ENCODE data around the gene BCL10. TPM values are rescaled to one million over a fixed set of nuclear protein-coding genes. Genes with fewer than 3 reads are reported as not detected.

The BCL10 gene
- total and polyA plus RNA-seq, 2 of the 13 experiments (the other 11 are each of a cell fraction or from before 2014, with no cell fraction given): 3.7 to 14.1 TPM

DNA sequence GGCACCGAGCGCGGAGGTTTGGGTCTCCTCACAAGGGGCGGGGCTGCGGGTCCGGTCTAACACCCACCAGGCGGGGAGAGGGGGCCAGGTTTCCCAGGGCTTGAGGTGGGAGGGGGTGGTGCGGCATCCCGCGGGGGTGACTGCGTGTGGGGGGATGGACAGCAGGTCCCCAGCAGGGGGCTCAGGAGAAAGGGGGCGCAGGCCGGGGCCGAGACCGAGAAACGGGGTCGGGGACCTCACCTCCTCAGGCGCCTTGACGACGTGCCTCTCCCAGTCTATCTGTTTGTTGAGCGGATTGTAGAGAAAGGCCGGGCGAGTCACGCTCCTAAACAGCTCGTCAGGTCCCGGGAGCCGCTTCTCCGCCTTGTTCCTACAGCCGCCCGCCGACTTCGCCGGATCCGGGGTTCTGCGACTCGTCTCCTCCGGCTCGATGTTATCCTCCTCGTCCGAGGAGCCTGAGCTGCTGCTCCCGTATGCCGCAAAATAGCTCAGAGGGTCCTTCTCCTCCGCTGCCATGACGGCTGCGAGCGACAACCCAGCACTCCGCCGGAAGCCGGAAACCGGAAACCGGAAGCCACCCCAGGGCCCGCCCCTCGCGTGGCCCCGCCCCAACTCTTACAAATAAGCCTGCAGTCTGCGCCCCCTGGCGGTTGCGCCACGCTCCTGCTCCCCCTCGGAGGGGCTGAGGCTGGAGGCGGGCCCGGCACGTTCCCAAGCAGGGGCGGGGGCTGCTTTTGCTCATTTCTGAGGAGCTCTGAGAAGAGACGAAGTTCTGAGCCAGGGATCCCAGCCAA lies 17.1 kb downstream of the BCL10 start, which contains the start of gene C1orf52 (continued):
- TF ChIP-seq, protein P1, sequence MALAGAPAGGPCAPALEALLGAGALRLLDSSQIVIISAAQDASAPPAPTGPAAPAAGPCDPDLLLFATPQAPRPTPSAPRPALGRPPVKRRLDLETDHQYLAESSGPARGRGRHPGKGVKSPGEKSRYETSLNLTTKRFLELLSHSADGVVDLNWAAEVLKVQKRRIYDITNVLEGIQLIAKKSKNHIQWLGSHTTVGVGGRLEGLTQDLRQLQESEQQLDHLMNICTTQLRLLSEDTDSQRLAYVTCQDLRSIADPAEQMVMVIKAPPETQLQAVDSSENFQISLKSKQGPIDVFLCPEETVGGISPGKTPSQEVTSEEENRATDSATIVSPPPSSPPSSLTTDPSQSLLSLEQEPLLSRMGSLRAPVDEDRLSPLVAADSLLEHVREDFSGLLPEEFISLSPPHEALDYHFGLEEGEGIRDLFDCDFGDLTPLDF (CRISPR knock-in tag; IDR thresholded peaks at IDR 0.05): no peak
- TF ChIP-seq XBP1 (CRISPR knock-in tag; IDR thresholded peaks at IDR 0.05): no peak
- no peak for TF ChIP-seq U2AF2 (IDR thresholded peaks at IDR 0.05; ENCODE audit: low read depth, low read length)
- no peak for TF ChIP-seq ZNF17 (CRISPR knock-in tag; IDR thresholded peaks at IDR 0.05)
- TF ChIP-seq NFKBIZ (CRISPR knock-in tag; IDR thresholded peaks at IDR 0.05): no peak
- TF ChIP-seq ZNF670 (CRISPR knock-in tag; IDR thresholded peaks at IDR 0.05; ENCODE audit: borderline replicate concordance): no peak
- TF ChIP-seq ZFAT (CRISPR knock-in tag; conservative IDR thresholded peaks at IDR 0.05): no peak
- TF ChIP-seq RBAK (CRISPR knock-in tag; IDR thresholded peaks at IDR 0.05): no peak
- TF ChIP-seq SMARCC2 (IDR thresholded peaks at IDR 0.05): no peak
- peak; percentile 44 for TF ChIP-seq ZNF883 (CRISPR knock-in tag; IDR thresholded peaks at IDR 0.05; ENCODE audit: not compliant biosample characterization)
- TF ChIP-seq, protein P2, sequence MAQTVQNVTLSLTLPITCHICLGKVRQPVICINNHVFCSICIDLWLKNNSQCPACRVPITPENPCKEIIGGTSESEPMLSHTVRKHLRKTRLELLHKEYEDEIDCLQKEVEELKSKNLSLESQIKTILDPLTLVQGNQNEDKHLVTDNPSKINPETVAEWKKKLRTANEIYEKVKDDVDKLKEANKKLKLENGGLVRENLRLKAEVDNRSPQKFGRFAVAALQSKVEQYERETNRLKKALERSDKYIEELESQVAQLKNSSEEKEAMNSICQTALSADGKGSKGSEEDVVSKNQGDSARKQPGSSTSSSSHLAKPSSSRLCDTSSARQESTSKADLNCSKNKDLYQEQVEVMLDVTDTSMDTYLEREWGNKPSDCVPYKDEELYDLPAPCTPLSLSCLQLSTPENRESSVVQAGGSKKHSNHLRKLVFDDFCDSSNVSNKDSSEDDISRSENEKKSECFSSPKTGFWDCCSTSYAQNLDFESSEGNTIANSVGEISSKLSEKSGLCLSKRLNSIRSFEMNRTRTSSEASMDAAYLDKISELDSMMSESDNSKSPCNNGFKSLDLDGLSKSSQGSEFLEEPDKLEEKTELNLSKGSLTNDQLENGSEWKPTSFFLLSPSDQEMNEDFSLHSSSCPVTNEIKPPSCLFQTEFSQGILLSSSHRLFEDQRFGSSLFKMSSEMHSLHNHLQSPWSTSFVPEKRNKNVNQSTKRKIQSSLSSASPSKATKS (CRISPR knock-in tag; IDR thresholded peaks at IDR 0.05): no peak
- TF ChIP-seq SP4 (CRISPR knock-in tag; IDR thresholded peaks at IDR 0.05): peak; percentile 73
- TF ChIP-seq, protein P3, sequence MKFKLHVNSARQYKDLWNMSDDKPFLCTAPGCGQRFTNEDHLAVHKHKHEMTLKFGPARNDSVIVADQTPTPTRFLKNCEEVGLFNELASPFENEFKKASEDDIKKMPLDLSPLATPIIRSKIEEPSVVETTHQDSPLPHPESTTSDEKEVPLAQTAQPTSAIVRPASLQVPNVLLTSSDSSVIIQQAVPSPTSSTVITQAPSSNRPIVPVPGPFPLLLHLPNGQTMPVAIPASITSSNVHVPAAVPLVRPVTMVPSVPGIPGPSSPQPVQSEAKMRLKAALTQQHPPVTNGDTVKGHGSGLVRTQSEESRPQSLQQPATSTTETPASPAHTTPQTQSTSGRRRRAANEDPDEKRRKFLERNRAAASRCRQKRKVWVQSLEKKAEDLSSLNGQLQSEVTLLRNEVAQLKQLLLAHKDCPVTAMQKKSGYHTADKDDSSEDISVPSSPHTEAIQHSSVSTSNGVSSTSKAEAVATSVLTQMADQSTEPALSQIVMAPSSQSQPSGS (CRISPR knock-in tag; IDR thresholded peaks at IDR 0.05): no peak
- TF ChIP-seq, protein P4, sequence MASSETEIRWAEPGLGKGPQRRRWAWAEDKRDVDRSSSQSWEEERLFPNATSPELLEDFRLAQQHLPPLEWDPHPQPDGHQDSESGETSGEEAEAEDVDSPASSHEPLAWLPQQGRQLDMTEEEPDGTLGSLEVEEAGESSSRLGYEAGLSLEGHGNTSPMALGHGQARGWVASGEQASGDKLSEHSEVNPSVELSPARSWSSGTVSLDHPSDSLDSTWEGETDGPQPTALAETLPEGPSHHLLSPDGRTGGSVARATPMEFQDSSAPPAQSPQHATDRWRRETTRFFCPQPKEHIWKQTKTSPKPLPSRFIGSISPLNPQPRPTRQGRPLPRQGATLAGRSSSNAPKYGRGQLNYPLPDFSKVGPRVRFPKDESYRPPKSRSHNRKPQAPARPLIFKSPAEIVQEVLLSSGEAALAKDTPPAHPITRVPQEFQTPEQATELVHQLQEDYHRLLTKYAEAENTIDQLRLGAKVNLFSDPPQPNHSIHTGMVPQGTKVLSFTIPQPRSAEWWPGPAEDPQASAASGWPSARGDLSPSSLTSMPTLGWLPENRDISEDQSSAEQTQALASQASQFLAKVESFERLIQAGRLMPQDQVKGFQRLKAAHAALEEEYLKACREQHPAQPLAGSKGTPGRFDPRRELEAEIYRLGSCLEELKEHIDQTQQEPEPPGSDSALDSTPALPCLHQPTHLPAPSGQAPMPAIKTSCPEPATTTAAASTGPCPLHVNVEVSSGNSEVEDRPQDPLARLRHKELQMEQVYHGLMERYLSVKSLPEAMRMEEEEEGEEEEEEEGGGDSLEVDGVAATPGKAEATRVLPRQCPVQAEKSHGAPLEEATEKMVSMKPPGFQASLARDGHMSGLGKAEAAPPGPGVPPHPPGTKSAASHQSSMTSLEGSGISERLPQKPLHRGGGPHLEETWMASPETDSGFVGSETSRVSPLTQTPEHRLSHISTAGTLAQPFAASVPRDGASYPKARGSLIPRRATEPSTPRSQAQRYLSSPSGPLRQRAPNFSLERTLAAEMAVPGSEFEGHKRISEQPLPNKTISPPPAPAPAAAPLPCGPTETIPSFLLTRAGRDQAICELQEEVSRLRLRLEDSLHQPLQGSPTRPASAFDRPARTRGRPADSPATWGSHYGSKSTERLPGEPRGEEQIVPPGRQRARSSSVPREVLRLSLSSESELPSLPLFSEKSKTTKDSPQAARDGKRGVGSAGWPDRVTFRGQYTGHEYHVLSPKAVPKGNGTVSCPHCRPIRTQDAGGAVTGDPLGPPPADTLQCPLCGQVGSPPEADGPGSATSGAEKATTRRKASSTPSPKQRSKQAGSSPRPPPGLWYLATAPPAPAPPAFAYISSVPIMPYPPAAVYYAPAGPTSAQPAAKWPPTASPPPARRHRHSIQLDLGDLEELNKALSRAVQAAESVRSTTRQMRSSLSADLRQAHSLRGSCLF (CRISPR knock-in tag; IDR thresholded peaks at IDR 0.05; ENCODE audit: borderline replicate concordance): no peak
- peak; percentile 80 for TF ChIP-seq SP2 (CRISPR knock-in tag; IDR thresholded peaks at IDR 0.05)
- peak; percentile 51; the same call in 1 of the 2 replicates for TF ChIP-seq KMT2B (CRISPR knock-in tag; IDR thresholded peaks at IDR 0.05)
- peak; percentile 94 for TF ChIP-seq ZMYM4 (CRISPR knock-in tag; IDR thresholded peaks at IDR 0.05)
- TF ChIP-seq ZBTB1 (CRISPR knock-in tag; IDR thresholded peaks at IDR 0.05; ENCODE audit: borderline replicate concordance): no peak
- TF ChIP-seq MTA1 (CRISPR knock-in tag; IDR thresholded peaks at IDR 0.05; ENCODE audit: borderline replicate concordance): no peak
- TF ChIP-seq ETV5 (CRISPR knock-in tag; IDR thresholded peaks at IDR 0.05; ENCODE audit: borderline replicate concordance): peak; percentile 61; the same call in 1 of the 2 replicates
- 0 out of 2 replicates have a peak, but pooled peaks have one; percentile 41 for TF ChIP-seq ZNF777 (CRISPR knock-in tag; IDR thresholded peaks at IDR 0.05)
